SK-N-MC (cell line): ENCODE results near the gene FHOD1.

Experiments
- DNase-seq: peaks from one replicate; pipeline ENCODE4 v3.0.0-alpha.2; 2011; ENCODE audit warnings: low read depth, low spot score
- H3K27ac ChIP-seq: fragments of 200-600 bp; sonication (generic); 2 replicates; pipeline ENCODE4 v1.5.1; 2016; ENCODE audit warnings: mixed run types
- H3K36me3 ChIP-seq: fragments of 200-600 bp; sonication (generic); 2 replicates; pipeline ENCODE4 v1.6.1; 2017; ENCODE audit warnings: antibody characterized with exemption, low read length, mixed read lengths; ENCODE audit not compliant: insufficient read depth
- H3K4me3 ChIP-seq: fragments of 200-600 bp; sonication (generic); 2 replicates; pipeline ENCODE4 v1.5.1; 2016
- H3K9ac ChIP-seq: fragments of 200-600 bp; sonication (generic); 2 replicates; pipeline ENCODE4 v1.8.0; 2017; ENCODE audit warnings: mixed run types, mixed read lengths; ENCODE audit not compliant: insufficient read length
- H3K9me3 ChIP-seq: fragments of 200-600 bp; sonication (generic); 2 replicates; pipeline ENCODE4 v1.6.1; 2017; ENCODE audit warnings: low read depth, mild to moderate bottlenecking, antibody characterized with exemption, low read length, moderate library complexity, mixed read lengths
- EZH2 ChIP-seq: fragments of 200-600 bp; sonication (generic); IDR thresholded peaks from one replicate; pipeline ENCODE4 v1.6.1; 2017; ENCODE audit warnings: antibody characterized with exemption
- FOXP2 ChIP-seq: optimal IDR thresholded peaks from 2 replicates; pipeline ENCODE3; 2011; ENCODE audit warnings: mild to moderate bottlenecking, moderate library complexity; ENCODE audit not compliant: insufficient read depth; ENCODE audit errors: extremely low read length, control extremely low read depth
- POLR2AphosphoS5 ChIP-seq: IDR thresholded peaks from 2 replicates; pipeline ENCODE4 v1.6.1; 2012; ENCODE audit warnings: mild to moderate bottlenecking, low read depth, low read length, borderline replicate concordance

FHOD1 gene

DNA sequence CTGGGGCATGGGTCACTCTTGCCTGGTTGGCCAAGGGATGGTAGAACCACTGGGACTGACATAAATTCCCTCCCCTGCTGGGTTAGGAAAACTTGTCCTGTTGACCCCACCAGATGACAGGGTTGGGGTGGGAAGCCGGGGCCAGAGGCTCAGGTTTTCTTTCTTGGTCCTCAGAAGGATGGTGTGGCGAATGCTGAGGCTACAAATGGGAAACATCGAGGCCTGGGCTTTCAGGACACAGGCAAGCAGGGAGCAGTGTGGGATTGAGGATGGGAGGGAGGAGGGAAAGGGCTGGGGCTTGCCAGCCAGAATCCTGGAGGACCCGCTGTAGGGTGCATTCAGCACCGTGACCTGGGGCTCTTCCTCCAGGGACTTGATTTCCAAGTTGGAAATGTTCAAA lies 17.6 kb upstream of the FHOD1 start:
- DNase-seq, result no peak
- no peak overlapping the region for H3K27ac ChIP-seq
- H3K9ac ChIP-seq, result no peak overlapping the region
- TF ChIP-seq POLR2AphosphoS5, result no peak
- no peak for TF ChIP-seq FOXP2
- no peak for TF ChIP-seq EZH2
- H3K4me3 ChIP-seq, result no peak overlapping the region
- no peaks in the 10 kb centered on the region for H3K36me3 ChIP-seq
- no peaks in the 10 kb centered on the region for H3K9me3 ChIP-seq

DNA sequence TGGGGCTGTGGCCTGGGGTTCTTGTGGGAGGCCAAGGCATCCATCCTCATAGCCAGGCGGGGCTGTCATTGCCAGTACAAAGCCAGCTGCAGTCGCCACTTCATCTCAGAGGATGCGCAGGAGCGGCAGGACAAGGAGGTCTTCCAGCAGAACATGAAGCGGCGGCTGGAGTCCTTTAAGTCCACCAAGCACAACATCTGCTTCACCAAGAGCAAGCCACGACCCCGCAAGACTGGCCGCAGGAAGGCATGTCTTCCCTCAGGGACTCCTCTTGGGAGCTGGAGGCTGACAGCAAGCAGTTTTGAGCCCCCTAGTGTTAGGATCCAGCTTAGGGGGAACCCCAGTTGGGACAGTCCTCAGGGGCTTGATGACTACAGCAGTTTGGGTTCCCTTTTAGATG lies 17.0 kb upstream of the FHOD1 start:
- no peak for DNase-seq

GRCh38 chr16:67263201-67263600 lies 15.9 kb upstream of the FHOD1 start:
- no peak overlapping the region for H3K27ac ChIP-seq

More for the DNA sequence above, 17.0 kb upstream of the FHOD1 start:
- Histone ChIP-seq H3K9me3 (no peaks in the 10 kb centered on the region), H3K36me3 (no peaks in the 10 kb centered on the region), H3K9ac (no peak overlapping the region), H3K4me3 (no peak overlapping the region), H3K27ac (no peak overlapping the region)
- TF ChIP-seq EZH2 (no peak), FOXP2 (no peak), POLR2AphosphoS5 (no peak)

GRCh38 chr16:67260426-67261063 lies 13.3 kb upstream of the FHOD1 start:
- Histone ChIP-seq H3K9ac (no peak overlapping the region), H3K4me3 (no peak overlapping the region), H3K36me3 (no peaks in the 10 kb centered on the region), H3K27ac (no peak overlapping the region), H3K9me3 (no peaks in the 10 kb centered on the region)
- TF ChIP-seq POLR2AphosphoS5 (no peak), FOXP2 (no peak), EZH2 (no peak)
- no peak for DNase-seq

More at GRCh38 chr16:67263201-67263600, 15.9 kb upstream of the FHOD1 start:
- Histone ChIP-seq H3K36me3 (no peaks in the 10 kb centered on the region), H3K9ac (no peak overlapping the region), H3K9me3 (no peaks in the 10 kb centered on the region), H3K4me3 (no peak overlapping the region)
- no peak for DNase-seq
- TF ChIP-seq EZH2, result no peak
- TF ChIP-seq POLR2AphosphoS5, result no peak
- no peak for TF ChIP-seq FOXP2

DNA sequence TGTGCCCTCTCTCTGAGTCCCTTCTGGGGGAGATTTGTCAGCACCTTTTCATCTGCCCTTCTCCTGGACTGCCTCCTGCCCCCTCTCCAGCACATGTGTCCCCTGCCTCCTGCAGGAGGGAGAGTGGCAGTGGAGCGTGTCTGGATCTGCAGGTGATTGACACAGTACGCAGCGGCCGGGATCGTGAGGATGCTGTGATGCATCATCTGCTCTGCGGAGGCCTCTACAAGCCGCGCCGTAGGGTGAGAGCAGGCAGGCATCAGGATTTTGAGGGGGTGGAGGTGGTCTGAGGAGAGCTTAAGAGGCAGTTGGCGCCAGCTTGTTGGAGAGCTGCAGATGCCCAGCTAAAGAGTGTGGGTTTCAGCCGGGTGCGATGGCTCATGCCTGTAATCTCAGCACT lies 12.4 kb upstream of the FHOD1 start:
- Histone ChIP-seq H3K4me3 (no peak overlapping the region), H3K9me3 (no peaks in the 10 kb centered on the region), H3K36me3 (no peaks in the 10 kb centered on the region), H3K9ac (no peak overlapping the region), H3K27ac (no peak overlapping the region)
- DNase-seq, result no peak
- TF ChIP-seq EZH2 (no peak), POLR2AphosphoS5 (no peak), FOXP2 (no peak)

- TF ChIP-seq EZH2 (no peak), FOXP2 (no peak), POLR2AphosphoS5 (no peak)
- no peaks in the 10 kb centered on the region for H3K9me3 ChIP-seq
- no peak overlapping the region for H3K4me3 ChIP-seq
- no peak overlapping the region for H3K27ac ChIP-seq
- no peak for DNase-seq
- no peak overlapping the region for H3K9ac ChIP-seq
- H3K36me3 ChIP-seq, result no peaks in the 10 kb centered on the region
These were observed 11.0 kb upstream of the FHOD1 start for GRCh38 chr16:67258161-67258835.

- H3K27ac ChIP-seq, result no peak overlapping the region
- TF ChIP-seq FOXP2 (no peak), EZH2 (no peak), POLR2AphosphoS5 (no peak)
- no peaks in the 10 kb centered on the region for H3K36me3 ChIP-seq
- H3K4me3 ChIP-seq, result no peak overlapping the region
- DNase-seq, result no peak
- H3K9ac ChIP-seq, result no peak overlapping the region
- no peaks in the 10 kb centered on the region for H3K9me3 ChIP-seq
These were observed 10.3 kb upstream of the FHOD1 start for GRCh38 chr16:67257486-67258160.

- Histone ChIP-seq H3K9ac (no peak overlapping the region), H3K36me3 (no peaks in the 10 kb centered on the region), H3K4me3 (no peak overlapping the region), H3K9me3 (no peaks in the 10 kb centered on the region), H3K27ac (no peak overlapping the region)
- no peak for DNase-seq
- TF ChIP-seq FOXP2, result no peak
- no peak for TF ChIP-seq EZH2
- no peak for TF ChIP-seq POLR2AphosphoS5
These were observed 9.5 kb upstream of the FHOD1 start for GRCh38 chr16:67256701-67257230.
